Glomerular visceral epithelial cell (primary cell): ENCODE data around the gene RAPGEF2.
A peak's percentile ranks its signal among the peaks of the same experiment; 100 is the strongest.
"Not testable (repeated sequence)": the region's sequence is repeated elsewhere in the genome, so short reads cannot be mapped to it uniquely, and the experiment has no call there.

Experiments used
- DNase-seq: peaks from one replicate; pipeline ENCODE4 v3.0.0-alpha.2; 2016; ENCODE audit errors: extremely low spot score

Gene RAPGEF2

DNA sequence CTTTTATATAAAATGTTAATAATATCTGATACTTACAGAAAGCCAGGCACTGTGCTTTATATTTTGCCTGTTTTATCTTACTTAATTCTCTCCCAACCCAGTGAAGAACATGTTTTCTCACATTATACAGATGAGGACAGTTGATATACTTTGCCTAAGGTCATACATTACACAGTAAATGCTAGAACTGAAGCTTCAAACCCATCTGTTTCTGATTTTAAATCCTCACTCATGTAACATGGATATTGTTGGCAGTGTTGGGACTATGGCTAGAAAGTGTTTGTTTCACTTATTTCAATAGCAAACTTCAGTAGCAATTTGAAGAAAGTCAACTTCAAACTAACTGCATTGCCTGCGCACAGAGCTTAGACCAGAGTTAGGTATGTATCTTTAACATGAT is 57.4 kb downstream of the RAPGEF2 start:
- no peak for DNase-seq

DNA sequence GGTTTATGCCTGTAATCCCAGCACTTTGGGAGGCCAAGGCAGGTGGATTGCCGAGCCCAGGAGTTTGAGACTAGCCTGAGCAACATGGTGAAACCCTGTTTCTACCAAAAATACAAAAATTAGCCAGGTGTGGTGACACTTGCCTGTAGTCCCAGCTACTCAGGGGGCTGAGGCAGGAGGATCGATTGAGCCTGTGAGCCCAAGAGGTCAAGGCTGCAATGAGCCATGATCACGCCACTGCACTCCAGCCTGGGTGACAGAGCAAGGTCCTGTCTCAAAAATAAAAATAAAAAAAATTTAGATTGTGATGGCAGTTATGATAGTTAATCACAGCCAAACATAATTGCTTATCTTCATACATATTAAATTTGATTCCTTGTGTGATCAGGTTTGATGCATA is 58.6 kb downstream of the RAPGEF2 start:
- DNase-seq: not testable (repeated sequence)

DNA sequence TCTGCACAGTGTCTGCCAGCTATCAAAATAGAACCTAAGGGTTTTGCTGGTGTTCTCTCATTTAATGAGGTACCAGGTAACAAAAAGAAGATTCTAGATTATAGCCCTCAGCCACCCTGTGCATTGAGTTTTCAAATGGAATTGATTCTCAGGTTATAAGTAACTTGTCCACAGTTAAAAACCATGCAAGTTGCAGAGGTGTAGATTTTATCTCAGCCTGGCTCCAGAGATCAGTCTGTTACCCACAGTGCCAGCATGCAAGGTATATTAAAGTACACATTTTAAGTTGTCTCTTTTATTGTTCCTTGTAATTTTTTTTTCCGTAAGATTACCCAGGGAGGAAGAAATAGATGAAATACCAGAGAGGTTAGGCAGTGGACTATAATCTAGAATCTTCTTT is 59.7 kb downstream of the RAPGEF2 start:
- DNase-seq: no peak

DNA sequence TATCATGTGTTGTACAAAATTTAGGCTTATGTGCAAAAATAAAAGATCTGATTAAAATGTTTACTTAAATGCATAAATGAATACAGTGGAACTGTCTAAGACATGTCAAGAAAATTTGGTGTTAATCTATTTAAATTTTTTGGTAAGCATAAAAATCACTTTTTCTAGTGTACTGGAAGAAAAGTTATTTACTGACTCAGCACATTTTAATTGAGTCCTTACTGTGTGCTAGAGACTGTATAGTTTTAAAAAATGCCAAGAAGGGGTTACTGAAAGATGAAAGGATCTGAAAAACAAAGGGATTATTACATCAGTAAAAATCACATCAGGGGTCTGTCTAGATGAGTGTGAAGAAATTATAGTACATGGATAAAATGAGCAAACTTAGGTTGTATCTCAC is 60.6 kb downstream of the RAPGEF2 start:
- DNase-seq: no peak

DNA sequence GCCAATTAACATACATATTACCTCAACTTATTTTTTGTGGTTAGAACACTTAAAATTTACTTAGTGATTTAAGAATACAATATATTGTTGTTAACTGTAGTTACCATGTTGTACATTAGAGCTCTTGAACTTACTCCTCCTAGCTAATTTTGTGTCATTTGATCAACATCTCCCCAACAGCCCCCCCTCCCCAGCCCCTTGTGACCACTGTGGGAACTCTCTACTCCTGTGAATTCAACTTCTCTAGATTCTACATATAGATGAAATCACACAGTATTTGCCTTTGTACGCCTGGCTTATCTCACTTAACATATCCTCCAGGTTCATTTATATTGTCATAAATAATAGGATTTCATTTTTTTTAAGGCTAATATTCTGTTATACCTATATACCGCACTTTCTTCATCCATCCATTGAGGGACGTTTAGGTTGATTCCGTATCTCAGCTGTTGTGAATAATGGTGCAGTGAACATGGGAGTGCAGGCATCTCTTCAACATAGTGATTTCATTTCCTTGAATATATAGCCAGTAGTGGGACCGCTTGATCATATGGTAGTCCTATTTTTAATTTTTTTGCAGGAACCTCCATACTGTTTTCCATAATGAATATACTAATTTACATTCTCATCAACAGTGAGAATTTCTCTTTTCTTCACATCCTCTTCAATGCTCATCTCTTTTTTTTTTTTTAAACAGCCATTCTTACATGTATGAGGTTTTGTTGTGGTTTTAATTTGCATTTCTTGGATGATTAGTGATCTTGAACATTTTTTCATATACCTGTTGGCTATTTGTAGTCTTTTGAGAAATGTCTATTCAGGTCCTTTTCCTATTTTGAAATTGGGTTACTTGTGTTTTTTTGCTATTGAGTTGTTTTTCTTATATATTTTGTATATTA is 66.8 kb downstream of the RAPGEF2 start:
- DNase-seq: no peak

DNA sequence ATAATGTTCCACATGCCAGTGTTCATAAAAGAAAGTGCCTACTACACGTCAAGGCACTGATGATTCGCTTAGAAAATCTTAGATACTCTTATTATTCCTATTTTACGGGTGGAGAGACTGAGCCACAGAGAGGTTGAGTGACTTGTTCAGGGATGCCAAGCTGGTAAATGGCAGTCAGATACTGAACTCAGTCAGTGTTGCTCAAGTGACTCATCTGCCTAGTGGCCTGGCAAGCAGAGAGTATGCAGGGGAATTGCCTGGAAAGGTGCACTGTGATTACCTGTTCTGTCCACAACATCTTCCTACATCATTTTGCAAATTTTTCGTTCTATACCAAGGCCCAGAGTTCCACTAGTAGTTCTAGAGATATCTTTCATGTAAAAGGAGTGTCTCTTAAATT is 68.4 kb downstream of the RAPGEF2 start:
- DNase-seq: no peak

DNA sequence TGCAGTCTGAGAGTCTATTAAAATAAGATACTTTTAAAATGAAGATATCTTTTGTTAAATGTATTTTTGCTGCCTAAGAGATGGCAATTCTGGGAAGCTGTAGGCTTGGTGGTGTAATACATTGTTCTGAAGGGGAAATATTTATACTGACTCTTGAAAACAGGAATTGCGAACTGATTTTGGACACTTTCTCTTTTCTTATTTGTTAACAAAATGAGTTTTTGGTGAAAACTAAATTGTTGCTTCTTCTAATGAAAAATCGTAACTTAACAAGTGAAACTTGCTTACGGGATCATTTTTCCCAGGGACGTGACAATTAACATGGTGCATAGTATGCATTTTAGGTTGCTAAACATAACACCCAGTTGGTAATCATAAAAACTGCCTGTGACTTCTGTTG is 71.0 kb downstream of the RAPGEF2 start:
- no peak for DNase-seq

DNA sequence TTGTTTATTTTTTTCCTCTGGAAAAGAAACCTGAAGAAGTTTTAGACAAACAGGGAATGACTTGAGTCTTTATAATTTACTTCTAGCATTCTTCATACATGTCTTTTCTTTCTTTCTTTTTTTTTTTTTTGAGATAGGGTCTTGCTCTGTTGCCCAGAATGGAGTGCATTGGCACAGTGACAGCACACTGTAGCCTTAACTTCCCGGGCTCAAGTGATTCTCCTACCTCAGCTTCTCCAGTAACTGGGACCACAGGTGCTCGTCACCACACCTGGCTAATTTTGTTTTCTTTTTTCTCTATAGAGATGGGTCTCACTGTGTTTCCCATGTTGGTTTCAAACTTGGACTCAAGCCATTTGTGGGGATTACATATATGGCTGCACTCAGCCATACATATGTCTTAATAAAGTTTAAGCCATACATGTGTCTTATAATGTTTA is 71.8 kb downstream of the RAPGEF2 start:
- DNase-seq: peak; percentile 20

DNA sequence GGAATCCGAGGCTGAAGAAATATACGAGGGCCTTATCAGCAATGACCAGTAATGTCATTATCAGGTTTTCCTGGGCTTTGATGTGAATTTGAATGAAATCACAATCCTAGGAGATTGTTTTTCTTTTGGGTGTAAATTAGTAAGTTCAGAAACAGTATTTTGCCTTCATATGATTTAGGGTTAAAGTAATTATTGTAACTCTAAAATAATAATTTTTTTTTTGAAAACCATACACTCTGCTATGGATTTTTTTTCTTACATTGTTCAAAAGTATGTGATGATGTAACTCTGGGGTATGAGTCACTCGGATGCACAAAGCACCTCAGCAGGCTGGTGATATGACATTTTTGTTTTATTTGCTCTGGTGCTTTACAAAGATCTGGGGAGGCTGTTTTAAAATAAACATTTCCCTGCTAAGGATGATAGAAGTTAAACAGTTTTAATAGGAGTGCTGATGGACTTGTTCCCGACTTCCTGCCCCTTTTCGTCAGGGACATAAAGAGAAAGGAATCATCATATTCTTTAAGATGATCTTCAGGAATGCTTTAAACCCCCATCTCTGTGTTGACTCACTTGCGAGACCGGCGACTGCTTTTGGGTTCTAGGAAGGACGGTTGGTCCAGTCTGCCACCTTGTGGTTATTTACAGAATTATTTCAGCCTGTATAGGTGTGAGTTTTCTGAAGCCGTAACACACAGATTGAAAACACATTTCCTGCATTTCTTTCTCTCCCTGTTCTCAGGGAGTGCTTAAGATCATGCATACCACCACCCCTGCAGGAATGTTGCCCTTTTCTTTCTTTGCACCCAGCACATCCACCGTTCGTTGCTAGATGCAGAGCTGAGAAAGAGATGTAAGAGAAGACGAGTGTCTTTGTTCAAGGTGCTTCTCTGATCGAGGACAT is 72.5 kb downstream of the RAPGEF2 start:
- peak; percentile 93 for DNase-seq

DNA sequence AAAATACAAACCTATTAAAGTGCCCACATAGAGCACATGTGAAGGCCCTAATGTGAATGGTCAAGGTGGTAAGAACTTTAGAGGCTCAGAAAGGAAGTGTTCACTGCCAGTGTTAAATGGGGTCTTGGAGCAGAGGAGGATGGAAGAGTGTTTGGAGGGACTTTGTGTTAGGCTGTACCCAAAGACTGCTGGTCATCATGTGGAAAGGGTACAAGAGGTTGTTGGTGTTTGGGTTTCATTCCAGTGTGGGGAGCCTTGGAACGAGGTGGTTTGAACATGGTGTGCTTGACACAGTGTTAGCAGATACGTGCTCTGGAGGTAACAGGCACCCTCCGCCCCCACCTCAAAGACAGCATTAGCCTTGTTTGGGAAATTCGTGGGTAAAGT is 73.1 kb downstream of the RAPGEF2 start:
- no peak for DNase-seq

DNA sequence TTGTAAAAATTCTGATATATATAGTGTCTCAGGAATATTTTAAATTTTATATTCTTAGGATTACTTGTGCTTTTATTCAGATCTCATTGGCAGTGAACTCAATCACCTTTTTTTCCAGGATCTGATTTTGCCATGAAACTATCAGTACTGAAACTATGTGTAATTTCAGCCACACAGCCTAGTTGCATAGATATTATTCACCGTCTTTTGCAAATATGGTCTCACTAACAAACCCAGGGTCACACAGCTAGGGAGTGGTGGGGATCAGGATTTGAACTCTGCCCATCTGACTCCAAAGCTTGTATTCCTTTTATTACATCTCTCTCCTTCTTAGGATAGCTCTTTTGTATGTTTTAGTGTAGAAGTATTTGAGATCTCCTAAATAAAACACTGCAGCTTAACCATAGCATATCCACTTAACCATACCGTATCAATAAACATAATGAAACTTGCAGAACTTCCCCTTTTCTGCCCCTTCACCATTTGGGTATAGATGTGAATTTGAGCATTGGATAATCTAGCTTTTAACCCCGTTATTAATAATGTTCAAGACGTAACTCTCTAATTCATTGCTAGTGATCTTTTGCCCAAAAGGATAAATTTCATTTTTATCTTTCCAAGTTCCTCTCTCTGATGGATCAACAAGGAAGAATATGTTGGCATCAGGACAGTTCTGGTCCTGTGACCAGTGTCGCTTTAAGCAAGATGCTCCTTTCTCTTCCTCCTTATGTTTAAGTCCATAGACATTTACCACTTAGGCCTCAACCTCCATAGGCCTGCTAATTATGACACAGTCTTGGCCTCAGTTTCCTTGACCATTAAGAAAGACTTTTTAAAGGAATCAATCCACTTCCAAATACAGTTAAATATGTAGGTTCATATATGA is 74.6 kb downstream of the RAPGEF2 start:
- DNase-seq: no peak

DNA sequence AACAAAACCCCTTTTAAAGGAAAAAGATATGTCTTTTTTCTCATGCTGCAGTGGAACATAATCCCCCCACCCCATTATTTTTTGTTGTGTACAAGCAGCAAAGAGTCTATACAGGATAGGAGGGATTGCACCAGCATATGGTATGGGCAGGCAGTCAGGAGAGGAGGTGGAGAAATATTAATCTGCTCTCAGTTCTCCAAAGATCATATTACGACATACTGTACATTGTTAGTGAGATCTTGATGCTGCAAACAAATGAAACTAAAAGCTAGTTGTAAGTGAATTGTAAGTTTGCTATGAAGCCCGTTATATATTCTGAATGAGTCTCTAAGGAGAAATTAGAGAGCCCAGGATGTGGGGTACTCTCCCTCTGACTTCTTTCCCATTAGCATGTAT is 75.3 kb downstream of the RAPGEF2 start:
- no peak for DNase-seq

DNA sequence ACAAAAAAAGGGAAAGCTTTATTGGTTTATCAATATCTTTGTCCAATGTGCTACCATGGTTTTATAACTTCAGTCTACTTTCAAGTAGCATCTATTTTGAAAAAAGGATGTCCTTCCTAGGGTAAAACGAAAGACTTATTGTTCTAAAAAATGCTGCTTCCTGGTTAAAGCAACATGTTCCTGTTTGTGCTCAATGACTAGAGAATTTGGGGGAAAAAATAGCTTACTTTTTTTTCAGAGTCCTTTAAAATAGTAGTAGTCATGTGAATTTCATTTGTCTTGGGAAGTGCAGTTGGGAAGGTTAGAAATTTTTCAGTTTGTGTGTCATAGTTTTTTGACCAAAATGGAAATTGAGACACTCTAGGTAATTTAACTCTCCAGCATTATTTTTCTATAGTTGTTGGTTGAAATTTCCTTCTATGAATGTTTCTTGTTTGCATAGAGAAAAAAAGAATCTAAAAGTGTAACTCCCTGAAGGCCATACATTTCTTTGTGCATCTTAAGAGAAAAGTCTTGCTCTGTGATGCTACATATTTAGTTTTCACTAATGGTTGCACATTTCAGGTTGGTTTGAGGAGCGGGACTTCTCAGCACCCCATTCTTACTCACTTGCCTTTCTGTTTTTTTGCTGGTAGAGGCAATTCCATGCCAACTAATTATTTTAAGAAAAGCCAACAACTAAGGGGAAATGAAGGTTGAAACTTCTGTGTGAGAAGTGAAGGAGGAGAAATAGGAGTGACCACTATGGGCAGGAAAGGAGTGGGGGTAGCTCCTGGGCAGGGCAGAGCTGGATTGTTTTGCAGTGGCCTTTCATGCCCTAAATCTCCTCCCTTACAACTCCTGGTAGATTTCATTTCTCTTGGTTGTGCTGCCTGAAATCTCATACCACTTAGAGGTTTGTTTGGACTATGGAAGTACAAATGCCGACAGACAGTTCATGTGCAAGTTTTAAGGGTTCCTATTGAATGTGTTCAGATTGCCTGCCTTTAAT is 76.4 kb downstream of the RAPGEF2 start:
- no peak for DNase-seq

DNA sequence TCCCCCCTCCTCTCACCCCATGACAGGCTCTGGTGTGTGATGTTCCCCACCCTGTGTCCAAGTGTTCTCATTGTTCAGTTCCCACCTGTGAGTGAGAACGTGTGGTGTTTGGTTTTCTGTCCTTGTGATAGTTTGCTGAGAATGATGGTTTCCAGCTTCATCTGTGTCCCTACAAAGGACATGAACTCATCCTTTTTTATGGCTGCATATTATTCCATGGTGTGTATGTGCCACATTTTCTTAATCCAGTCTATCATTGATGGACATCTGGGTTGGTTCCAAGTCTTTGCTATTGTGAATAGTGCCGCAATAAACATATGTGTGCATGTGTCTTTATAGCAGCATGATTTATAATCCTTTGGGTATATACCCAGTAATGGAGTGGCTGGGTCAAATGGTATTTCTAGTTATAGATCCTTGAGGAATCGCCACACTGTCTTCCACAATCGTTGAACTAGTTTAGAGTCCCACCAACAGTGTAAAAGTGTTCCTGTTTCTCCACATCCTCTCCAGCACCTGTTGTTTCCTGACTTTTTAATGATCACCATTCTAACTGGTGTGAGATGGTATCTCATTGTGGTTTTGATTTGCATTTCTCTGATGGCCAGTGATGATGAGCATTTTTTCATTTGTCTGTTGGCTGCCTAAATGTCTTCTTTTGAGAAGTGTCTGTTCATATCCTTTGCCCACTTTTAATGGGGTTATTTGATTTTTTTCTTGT is 81.2 kb downstream of the RAPGEF2 start:
- DNase-seq: not testable (repeated sequence)

DNA sequence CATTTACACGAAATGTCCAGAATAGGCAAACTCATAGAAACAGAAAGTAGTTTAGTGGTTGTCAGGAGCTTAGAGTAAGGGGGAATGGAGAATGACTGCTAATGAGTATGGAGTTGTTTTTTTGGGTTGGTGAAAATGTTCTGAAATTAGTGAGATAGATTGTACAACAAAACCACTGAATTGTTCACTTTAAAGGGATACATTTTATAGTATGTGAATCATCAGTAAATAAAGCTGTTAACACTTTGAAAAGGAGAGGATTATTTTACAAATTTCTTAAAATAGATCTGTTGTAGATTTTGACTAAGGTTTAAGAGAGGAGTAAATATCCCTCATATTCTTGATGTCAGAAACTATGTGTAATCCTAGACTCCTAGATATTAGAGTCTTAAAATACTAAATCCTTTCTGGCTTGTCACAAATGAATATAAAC is 82.7 kb downstream of the RAPGEF2 start:
- no peak for DNase-seq

DNA sequence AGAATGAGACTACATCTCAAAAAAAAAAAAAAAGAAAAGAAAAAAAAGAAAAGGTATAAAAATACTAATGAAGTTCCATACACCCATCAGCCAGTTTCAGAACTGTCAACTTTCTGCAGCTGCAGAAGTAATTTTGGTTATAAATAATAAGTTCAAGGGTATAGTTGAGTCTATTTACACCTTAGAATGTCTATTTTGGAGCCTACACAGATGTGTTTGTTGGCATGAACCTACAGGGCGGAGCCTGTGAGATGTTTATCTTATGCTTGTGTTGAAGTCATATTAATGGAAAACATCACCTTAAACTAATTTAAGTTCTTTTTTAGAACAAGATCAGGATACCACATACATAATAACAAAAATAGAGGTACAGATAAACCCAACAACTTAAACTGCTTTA is 85.8 kb downstream of the RAPGEF2 start:
- no peak for DNase-seq

DNA sequence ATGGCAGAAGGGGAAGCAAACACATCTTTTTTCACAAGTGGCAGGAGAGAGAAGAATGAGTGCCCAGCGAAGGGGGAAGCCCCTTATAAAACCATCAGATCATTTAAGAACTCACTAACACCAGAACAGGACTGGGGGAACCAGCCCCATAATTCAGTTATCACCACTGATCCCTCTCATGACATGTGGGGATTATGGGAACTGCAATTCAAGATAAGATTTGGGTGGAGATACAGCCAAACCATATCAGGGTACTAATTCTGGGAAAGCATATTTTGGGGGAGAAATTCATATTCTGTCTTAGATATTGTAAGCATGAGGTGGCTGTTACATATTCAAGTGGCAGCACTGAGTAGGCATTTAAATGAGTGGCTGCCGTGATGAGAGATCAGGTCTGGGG is 87.8 kb downstream of the RAPGEF2 start:
- no peak for DNase-seq

DNA sequence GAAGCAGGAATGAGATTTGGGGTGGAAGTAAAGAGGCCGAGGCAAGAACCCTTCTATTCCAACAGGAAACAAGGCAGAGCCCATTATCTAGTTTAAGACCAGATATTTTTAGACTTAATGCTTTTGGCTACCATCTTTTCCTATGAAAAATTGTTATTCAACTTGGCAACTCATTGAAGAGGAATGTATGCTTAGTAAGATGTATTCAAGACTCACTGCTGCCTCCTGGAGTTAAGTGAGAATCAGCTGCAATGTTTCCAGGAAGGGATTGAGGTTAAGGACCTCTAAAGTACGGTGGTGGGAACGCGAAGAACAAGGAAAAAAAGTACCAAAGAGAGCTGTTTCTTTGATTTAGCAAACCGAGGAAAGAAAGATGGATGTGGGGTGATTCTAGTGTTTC is 89.1 kb downstream of the RAPGEF2 start:
- no peak for DNase-seq

DNA sequence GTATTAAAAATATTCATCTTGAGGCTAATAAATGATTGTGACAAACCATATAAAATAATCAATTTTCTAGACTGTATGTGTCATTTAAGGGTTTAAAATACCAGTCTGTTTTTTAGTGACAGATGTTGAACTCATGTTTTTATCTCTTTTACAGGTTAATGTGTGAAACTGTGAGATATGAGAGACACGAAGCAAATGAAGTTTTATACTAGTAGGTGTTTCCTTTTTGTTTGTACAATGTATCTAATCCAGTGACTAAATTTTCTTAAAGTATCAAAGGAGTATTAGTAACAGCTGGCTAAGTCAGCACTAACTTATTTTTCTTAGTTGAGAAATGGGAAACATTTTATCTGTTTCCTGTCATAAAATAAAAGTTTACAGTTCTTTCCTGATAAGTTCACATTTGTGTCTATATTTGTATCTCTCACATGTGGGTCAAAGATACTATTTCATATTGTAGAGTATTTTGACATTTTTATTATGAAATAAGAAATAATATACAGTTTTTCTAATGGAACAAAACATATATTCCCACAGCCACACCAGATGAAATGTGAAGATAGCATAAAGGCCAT is 90.3 kb downstream of the RAPGEF2 start:
- no peak for DNase-seq
